ENCODE measurements around the gene FGF14.

Gene FGF14

DNA sequence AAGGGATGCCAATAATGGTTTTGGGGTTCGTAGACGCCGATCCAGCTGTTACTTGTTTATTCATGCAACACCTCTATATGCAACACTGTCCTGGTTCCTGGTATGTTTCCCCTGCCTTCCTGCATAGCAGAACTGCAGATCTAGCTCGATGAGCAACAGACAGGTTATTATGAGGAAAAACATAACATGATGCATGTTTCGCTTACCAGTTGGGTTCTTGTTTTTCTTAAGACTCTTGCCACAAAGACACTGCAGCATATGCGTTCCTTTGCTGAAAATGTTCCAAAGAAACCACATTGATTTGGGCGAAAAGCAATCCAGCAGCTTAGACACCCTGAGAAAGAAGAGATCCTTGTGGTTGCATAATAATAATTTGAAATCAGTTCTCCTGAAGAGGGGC lies 583 bp downstream of the FGF14 start:
- DNase-seq (ENCODE audit: low spot score): no peak
- peak overlapping the region in 1 of 2 donors; percentile 14 for H3K27ac ChIP-seq
- TF ChIP-seq CTCF (IDR thresholded peaks at IDR 0.05): no peak
- H3K4me3 ChIP-seq: peak overlapping the region; percentile 71

DNA sequence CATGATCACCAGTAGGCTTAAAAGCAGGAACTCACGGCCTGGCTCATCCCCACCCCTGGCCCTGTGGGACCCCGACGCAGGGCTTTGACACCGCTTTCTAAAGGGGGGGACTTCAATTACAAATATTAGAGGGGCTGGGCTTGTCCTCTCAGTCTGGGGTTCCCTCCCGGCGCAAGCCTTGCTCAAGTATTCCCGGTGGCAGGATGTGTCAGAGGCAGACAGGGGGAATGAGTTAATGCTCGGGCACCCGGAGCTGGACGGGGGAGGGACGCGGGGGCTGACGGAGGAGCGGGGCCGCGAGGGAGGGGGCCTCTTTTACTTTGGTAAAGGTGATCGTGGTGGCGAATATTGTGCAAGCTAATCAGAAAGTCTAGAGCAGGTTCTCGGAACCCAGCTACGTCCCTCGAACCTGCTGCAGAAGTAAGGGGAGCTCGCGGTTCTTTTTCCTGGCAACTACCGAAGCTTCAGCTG lies 1.1 kb downstream of the FGF14 start:
- Histone ChIP-seq H3K27ac (peak overlapping the region; percentile 23 to 72), H3K4me3 (peak overlapping the region; percentile 71)
- DNase-seq (ENCODE audit: low spot score): peak; percentile 73
- TF ChIP-seq CTCF (IDR thresholded peaks at IDR 0.05): no peak

GRCh38 chr13:102399791-102400674 lies 1.8 kb downstream of the FGF14 start:
- TF ChIP-seq CTCF (IDR thresholded peaks at IDR 0.05): no peak
- DNase-seq (ENCODE audit: low spot score): peak; percentile 73
- peak overlapping the region; percentile 71 for H3K4me3 ChIP-seq
- peak overlapping the region in 1 of 2 donors; percentile 72 for H3K27ac ChIP-seq

GRCh38 chr13:102395939-102396338 lies 5.9 kb downstream of the FGF14 start:
- no peak for DNase-seq (ENCODE audit: low spot score)
- H3K27ac ChIP-seq: no peak overlapping the region
- TF ChIP-seq CTCF (IDR thresholded peaks at IDR 0.05): no peak
- H3K4me3 ChIP-seq: no peak overlapping the region

DNA sequence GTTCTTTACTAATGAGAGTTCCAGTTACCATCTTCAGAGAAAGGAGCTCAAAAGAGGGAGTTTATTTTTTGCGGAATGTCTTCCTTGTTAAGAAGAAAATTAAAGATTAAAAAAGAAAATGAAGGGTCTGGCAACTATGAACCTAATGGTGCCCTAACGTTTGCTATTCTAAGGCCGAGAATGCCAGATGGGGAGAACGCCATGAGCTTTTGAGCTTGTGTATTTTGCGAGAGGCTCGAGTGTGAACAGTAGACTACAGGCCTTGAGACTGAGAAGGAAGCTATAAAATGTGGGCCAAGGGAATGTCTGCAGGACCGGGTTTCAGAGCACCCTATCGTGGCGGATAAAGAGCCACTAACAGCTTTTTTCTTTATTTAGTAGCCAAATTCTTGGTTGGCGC lies 6.7 kb downstream of the FGF14 start:
- no peak for DNase-seq (ENCODE audit: low spot score)

DNA sequence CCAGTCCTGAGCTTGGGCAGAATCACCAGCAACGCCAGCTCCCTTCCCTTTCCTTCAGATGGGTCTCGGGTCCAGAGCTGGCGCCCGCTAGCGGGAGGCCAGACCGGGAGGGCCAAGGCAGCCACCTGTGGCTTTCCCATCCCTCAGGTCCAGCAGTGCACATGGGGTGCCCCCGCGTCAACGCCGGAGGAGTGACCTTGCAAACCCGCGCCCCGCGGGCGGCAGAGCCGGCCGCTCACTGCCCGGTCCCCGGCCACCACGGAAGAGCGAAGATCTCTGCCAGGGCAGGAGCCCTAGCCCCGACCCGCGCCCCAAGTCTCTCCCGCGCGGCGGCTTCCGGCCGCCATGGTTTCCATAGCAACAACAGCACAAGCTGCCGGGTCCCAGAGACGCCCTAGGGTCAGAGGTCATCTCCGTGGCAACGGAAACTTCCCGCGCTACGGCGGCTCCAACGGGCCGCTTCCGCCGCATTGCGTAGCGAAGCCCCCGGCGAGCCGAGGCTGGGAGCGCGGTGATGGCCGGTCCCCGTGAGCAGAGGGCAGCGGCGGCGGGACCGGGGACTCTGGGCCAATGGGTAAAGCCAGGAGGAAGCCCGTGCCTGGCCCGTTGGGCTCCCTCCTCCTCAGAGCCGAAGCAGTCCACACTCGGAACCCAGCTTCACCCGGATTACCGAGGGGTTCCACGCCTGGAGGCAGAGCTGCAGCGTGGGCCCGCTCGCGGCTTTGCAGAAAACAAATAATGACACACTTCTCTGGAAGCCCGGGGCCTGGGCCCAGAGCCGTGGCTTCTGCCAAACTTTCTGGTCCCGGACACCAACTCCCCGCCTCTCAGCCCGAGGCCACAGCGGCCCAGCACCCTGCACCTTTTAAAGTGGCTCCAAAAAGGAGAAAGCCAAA lies 7.4 kb downstream of the FGF14 start:
- no peak for TF ChIP-seq CTCF (IDR thresholded peaks at IDR 0.05)
- peak; percentile 95 for DNase-seq (ENCODE audit: low spot score)
- Histone ChIP-seq H3K4me3 (peak overlapping the region; percentile 92), H3K27ac (peak overlapping the region; percentile 79 to 88)

More for the DNA sequence above, 6.7 kb downstream of the FGF14 start:
- Histone ChIP-seq H3K27ac (peak overlapping the region; percentile 79 to 88), H3K4me3 (peak overlapping the region; percentile 92)
- no peak for TF ChIP-seq CTCF (IDR thresholded peaks at IDR 0.05)

Measured in coronary artery (tissue), 2 donors.